ENCODE results near the gene TRIM41.

Gene TRIM41

DNA sequence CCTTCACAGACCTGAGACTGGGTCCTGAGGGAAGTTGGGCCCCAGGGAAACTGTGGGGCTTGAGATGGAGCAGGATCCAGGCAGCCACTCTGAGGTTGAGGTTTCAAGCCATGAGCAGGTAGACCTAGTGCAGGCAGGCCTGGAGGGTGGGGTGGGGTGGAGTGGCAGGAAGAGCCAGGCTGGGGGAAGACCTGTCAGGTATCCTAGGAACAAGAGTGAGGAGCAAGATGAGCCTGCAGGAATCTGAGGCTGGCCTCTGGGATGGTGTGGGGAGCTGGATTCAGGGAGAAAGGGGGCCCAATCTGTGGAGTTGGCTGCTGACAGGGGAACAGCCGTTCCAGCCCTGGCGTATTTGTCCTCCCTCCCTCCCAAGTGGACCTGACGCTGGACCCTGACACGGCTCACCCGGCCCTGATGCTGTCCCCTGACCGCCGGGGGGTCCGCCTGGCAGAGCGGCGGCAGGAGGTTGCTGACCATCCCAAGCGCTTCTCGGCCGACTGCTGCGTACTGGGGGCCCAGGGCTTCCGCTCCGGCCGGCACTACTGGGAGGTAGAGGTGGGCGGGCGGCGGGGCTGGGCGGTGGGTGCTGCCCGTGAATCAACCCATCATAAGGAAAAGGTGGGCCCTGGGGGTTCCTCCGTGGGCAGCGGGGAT lies 10.8 kb downstream of the TRIM41 start:
- no peak for DNase-seq

DNA sequence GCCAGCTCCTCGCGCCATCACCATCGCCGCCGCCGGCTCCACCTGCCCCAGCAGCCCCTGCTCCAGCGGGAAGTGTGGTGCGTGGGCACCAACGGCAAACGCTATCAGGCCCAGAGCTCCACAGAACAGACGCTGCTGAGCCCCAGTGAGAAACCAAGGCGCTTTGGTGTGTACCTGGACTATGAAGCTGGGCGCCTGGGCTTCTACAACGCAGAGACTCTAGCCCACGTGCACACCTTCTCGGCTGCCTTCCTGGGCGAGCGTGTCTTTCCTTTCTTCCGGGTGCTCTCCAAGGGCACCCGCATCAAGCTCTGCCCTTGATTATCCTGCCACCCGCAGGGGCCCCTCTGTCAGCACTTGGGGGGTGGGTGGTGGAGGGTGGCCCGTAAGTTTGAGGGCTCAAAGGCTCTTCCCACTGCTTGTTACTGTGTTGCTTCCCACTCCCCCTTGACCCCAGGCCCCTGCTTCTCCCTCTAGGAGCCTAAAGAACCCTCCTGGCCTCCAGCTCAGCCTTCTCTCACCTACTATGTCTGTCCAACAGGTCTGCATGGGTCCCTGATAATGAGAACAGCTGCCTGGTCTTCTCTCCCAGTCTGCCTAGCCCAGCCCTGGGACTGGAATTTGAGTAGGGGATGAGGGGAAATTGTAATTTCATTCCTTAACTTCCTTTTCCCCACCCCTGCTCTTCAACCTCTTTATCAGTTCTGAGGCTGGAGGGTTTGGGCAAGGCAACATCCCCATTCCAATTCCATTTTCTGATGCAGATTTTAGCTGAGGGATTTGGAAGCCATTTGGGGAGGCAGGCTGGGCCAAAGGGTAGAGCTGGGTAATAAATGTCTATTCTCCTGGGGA lies 11.6 kb downstream of the TRIM41 start:
- no peak for DNase-seq

DNA sequence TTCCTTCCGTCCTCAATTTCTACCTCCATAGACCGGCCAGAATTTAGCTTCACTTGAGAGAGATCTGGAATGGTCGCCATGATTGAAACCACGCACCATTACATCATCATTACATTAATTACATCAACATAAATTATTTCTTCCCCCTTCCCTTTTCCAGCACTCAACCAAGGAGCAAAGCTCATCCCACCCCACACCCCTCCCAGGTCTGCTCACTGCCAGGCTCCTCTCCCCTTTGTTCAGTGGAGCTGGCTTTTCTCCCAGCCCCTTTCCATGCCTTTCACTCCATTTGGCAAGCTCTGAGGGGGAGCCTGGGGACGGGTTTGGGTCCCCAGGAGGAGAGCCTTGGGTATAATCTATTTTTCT lies 12.2 kb downstream of the TRIM41 start:
- DNase-seq: no peak

DNA sequence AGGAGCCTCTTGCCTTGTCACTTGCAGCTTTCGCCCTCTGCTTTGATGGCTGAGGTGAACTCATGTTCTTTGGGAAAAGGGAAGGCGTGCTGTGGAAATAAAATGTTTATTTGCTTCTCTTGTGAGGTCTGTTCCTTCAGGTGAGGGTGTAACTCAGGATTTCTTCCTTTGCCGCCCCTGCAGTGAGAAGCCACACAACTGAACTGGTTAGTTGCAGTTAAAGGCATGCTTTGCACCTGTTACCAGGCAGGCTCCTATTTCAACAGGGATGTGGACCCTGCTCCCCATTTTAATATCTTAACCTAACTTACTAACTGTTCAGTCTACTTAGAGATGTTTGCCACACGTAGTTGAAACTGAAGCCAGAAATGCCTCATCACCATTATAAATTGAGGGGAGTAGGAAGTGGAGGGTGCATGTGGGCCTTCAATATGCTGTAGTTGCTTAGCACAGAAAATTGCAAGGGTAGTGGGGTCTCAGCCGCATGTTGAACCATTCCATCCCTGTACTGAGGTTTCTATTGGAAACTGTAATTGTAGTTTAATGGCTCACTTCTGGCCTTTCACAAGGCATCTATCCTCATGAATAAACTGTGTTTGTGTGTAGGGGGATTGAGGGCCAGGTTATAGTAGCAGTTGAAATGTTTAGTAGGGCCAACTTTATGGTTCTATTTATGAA lies 12.7 kb downstream of the TRIM41 start:
- no peak for DNase-seq

DNA sequence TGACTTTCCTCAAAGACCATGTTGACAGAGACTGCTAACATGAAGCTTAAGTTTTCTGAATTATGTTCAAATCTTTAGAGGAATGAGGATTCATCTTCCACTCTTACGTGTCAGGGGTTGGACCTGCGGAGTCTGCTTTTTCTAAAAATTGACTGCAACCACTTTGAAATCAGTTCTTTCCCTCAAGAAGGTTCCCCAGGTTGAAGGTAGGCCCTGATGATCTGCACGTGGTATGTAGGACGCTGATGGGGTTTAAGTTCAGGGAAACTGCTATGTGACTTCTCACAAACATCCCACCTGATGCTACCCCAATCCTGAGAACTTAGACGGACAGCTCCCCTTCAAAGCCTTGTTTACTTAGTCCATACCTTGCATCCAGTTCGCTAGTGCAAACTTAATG lies 13.4 kb downstream of the TRIM41 start:
- DNase-seq: no peak

DNA sequence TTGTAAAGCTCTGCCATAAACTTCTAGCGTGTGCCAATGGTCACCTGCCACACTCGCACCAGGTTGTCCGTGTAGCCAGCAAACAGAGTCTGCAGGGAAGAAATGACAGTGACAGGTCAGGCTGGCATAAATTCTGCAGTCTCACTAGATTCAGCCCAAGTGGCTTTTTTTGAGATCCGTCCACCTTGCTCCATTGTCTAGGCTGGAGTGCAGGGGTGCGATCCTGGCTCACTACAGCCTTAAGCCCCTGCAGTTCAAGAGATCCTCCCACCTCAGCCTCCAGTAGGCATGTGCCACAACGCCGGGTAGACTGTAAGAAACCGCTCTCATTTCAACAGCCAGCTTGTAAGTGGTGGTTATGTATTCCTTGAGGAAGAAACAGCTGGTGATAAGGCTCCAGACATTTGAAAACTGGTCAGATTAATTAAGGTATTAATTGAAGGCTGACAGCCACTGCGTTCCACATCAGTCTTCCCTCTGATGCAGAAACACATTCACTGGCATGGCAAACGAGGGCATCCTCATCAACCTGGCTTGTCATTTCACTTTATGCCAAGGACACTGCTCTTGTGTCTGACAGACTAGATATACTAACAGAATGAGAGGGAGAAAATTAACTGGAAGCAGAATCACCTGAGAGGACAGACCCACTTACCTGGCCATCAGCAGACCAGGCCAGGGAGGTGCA lies 14.0 kb downstream of the TRIM41 start:
- DNase-seq: no peak

DNA sequence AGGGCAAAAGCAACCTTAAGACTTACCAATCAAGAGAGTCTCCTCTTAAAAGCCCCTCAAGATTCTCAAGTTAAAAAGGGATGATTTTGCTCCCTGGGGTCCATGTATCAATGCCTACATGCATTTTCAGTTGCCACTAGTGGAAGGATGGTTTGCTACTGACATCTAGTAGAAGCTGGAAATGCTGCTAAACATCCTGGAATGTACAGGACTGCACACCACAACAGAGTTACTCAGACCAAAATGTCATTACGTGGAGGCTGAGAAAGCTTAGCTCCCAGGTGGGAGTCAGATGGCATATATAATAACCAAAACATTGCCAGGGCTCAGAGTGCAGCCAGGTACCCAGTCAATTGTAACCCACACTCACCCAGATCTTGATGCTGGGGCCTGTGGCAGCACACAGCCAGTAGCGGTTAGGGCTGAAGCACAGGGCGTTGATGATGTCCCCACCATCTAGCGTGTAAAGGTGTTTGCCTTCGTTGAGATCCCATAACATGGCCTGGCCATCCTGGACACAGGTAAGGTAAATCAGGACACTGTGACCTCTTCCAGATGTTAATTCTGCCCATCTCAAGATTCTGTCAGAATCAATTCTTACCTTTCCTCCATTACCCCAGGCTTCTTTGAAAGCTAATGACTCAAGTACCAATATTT lies 14.8 kb downstream of the TRIM41 start:
- no peak for DNase-seq

DNA sequence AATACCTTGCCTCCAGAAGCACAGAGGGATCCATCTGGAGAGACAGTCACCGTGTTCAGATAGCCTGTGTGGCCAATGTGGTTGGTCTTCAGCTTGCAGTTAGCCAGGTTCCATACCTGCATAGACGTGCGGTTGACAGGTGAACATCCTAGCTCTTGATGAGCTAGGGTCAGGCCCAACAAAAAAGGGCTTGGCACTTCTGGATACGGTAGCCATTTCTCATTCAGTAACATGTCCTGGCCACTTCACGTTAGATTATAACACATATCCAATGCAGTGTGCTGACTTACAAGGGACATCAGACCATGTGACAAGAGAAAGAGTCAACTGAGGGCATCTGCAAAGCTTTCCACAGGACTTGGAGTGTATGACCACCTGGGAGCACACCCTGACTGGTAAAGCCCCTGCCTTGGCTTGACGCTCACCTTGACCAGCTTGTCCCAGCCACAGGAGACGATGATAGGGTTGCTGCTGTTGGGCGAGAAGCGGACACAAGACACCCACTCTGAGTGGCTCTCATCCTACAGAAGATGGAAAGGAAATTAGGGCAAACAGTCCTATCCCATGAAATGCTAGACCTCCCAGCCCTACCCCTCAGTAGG lies 16.1 kb downstream of the TRIM41 start:
- DNase-seq: no peak

DNA sequence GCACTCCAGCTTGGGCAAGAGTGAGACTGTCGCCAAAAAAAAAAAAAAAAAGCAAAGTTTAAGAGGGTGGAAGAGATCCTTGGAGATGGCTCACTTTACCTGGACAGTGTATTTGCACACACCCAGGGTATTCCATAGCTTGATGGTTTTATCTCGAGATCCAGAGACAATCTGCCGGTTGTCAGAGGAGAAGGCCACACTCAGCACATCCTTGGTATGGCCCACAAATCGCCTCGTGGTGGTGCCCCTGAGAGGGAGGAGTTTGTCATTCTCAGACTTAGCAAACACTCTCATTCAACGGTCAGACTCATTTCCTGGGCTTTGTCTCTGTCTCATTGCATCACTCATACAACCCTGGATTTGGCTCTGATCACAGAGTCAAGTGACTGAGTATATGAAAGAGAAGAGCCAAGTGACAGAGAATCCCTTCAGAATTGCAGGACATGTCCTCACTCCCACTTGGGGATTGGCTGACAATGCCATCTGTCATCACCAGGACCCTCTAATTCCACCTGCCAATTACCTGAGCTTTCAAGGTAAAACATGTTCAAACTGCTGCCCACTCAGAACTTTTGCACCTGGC lies 18.4 kb downstream of the TRIM41 start:
- no peak for DNase-seq

DNA sequence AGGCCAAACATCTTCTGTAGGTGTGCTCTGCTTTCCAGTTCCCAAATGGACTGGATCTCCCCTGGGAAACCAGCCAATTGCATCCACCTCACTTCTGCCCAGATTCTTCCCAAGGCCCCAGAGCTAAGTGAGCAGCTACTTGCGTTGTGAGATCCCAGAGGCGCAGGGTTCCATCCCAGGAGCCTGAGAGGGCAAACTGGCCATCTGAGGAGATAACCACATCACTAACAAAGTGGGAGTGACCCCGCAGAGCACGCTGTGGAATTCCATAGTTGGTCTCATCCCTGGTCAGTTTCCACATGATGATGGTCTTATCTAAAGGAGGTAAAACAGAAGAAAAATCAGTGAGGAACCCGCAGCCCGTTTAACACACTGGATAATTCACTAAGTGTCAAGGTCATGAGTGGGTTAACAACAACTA lies 19.0 kb downstream of the TRIM41 start:
- DNase-seq: no peak

DNA sequence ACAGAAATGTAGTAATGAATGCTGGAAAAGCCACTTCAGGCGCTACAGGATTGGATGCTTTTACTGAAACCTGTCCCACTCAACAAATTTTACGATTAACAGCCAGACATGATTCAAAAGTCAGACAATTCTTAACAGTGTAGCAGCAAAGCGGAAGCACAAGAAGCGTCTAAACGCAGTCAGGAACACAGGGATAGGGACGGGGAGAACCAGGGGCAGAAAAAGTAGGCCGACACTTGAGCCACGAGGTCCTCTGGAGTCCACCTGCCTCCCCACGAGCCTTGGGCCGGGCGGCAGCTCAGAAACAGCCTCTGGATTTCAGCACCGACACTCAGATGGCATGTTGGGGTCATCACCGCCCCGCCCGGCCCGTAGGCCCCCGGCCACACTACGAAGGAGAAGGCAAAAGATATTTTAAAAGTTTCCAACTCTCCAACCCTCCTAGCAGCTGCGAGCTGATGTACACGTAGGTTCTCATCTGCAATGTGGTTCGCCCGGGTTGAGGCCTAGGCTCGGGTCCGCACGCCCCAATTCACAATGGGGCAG lies 20.0 kb downstream of the TRIM41 start:
- DNase-seq: peak in 1 of 2 experiments; percentile 31

DNA sequence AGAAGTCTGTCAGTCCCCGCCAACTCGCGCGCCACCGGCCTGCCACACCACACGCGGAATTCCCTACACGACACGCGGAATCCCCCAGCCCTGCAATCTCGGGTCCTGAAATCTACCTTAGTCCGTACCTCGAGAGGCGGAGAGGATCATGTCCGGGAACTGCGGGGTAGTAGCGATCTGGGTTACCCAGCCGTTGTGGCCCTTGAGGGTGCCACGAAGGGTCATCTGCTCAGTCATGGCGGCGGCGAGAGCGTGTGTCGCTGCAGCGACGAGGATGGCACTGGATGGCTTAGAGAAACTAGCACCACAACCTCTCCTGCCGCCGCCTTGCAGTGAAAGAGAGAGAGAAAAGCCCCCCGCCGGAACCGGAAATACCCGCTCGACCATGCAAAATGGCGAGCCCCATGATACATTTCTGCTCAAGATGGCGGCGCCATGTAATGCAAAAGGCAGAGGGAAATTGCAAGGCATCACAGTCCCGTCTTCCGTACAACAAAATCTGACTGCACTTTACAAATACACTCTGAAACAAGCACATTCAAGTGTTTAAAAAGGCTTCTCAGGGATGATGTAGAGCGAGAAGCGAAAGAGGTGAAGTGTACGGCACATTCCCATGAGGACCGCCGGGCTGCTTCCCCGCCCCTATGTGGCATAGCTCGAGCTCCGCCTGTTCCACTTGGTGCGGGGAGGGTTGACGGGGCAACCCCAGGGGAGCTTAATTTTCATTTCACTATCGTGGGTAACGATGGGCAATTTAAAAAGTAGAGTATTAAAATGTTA lies 20.7 kb downstream of the TRIM41 start, which contains the start of gene RACK1:
RACK1 (minus strand) TSS at position 343 of the 780 bp plus-strand sequence; CDS start at position 237, 106 bp downstream.
- DNase-seq: peak; percentile 88 to 89

DNA sequence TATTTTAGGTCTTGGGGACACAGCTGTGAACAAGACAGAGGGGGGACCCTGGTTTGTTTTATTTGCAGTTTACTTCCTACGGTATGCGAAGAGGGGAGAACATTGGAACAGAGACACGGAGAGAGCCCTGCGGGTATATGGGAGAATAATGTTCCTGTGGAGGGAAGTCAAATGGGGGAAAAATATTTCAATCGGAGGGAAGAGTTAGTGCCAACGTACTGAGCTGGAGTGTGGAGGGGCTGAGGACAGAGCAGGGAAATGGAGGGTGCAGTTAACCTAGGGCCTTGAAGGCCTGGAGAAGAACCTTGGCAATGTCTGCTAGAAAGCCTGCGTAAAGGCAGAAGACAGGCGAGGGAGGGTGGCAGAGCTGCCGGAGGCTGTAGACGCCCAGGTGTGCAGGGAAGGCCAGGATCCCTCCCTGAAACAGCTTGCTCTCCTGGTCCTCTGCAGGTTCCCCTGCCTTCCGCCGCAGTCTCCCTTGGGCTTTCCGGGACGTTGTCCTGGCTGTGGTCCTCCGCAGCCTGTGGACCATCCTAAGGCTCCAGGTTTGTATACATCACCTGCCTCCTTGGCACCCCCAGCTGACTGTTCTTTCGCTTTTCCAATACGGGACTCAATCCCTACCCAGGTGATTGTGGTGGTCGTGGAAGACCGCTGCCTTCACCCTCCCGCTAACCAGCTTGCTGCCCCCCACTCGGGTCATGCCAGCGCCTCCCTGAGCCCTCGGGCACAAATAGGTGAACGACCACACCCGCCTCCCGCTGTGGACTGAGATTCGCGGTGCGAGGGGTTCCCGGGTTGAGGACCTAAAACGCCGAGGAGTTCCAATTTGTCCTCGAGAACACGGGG lies 22.6 kb downstream of the TRIM41 start:
- no peak for DNase-seq

DNA sequence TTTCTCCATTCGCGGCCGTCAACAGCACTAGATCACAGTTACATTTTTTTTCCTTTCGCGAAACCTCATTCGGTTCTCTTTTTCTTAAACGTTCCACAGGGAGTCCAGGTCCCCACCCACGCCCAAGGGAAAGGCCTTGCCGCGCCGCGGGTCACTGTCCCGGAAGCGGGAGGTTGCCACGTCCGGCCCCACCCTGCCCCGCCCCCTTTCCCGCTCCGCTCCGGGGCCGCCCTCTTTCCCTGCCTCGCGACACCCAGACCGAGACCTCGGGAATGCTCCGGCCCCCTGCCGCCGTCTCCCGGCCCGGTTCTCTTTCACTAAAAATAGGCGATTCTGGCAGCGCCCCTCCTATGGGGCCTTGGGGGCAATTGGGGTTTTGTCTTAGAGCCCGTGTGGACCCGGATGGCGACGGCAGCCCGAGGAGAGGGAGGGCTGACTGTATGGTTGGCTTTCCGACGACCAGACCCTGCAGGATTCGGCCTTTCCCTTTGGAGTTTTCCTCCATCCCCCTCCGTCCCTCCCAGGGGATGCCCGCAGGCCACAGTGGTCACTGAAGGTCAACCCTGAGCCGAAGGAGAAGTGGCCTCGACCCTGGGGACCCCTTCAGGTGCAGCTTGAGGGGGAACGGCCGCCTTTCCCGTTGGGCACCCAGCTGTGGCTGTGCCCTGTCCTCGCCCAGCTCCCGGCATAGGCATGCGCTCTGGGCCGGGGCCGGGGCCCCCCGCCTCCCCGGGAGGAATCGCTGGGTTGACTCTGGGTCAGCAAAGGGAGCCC lies 23.4 kb downstream of the TRIM41 start:
- peak; percentile 56 to 60 for DNase-seq

DNA sequence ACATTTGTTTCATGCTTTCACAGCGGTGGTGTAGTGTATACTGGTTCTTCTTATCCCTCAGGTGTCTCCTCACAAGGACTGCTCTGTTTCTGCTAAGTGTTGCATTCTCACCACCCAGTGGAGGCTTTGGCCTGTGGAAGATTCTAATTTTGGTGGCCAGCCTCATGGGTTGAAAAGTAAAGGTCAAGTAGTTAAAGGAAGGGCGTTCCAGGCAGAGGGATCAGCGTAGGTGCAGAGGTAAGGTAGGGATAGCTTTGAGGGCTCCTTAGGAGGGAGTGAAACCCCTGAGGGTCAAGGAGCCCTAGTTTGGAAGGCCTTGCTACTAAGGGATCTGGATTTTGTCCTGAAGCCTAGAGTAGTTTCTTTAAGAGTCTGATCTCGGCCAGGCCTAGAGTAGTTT lies 25.2 kb downstream of the TRIM41 start:
- DNase-seq: no peak

DNA sequence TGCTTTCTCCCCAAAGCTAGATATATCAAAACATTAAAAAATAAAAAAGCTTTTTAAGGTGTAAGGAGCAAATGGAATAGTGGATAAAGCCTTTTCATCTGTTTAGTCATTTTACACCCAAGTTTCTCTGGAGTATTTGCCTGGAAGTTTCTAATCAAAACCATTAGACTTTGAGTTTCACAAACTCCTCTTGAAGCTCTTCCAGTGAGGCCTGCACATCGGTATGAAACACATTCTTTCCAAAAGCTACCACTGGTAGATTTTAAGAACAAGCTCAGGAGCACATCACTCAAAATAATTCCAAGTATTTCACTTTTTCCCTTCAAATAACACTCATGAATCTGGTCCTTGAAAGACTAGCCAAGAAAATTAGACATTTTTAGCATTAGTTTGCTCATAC lies 32.2 kb downstream of the TRIM41 start:
- no peak for DNase-seq

DNA sequence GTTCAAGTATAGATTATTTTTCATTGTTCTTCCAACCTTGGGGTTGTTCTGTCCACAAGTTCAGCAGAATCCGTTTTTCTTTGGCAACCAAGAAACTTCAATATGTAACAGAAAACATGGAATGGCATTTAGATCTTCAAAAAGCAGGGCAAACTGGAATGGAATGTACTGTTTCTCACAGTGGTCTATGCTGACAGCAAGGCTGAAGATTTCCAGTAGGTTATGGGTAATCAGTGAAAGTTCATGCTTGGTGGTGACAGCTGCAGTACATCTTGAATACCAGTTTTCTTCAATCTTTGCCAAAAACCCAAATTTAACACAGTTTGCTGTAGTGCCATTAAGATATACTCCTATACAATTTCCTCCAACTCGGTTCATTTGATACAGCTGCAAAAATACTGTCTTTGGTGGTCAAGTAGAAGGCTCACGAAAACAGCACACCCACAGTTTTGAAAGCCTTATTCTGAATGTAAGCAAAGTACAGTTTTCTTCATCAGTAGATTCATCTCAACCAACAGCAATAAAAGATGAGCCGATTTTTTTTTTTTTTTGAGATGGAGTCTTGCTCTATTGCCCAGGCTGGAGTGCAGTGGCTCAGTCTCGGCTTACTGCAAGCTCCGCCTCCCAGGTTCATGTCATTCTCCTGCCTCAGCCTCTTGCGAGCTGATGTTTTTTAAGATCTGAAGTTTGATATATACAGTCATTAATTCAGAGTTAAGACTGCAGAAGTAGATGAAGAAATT lies 32.9 kb downstream of the TRIM41 start:
- no peak for DNase-seq

DNA sequence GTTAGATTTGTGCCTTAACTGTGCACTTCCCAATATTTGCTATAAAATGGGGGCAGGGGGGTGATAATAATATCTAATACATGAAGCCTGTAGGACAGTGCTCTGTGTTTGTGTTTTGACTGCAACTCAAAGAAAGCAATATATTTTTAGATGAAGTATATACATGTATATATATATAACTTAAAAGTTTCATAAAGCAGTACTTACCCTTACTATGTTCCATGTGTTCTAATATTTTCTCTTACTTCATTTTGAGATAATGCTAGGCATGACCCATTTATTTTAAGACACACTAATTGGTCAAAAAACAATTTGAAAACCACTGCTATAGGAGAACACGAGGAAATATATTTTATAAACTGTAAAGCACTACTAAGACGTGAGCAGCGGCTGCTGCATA lies 35.5 kb downstream of the TRIM41 start:
- no peak for DNase-seq
